B cell (primary cell): ENCODE measurements around the gene ZNF420. TPM values are rescaled to one million over a fixed set of nuclear protein-coding genes. Genes with fewer than 3 reads are reported as not detected.

Source experiments
- ATAC-seq: fragments of 200-7000 bp; cut with Tn5 transposase; one replicate; pipeline ENCODE4 v1.10.0; 2021; ENCODE audit warnings: low read depth, mild to moderate bottlenecking, moderate number of reproducible peaks, moderate library complexity
- CTCF ChIA-PET: fragments of 350-600 bp; sonication (Branson Sonifier 250); formaldehyde crosslinking; loops from one replicate; lab custom pipeline; 2021; ENCODE audit warnings: antibody characterized with exemption, inconsistent platforms; lab: Charles Lee
- POLR2A ChIA-PET: fragments of 350-600 bp; sonication (Branson Sonifier 250); formaldehyde crosslinking; loops from one replicate; lab custom pipeline; 2021; ENCODE audit warnings: antibody characterized with exemption; lab: Charles Lee
- DNase-seq: peaks from one replicate; pipeline ENCODE4 v3.0.0; 2013
- H2AFZ ChIP-seq: 2 replicates; pipeline ENCODE4 v1.6.1; 2012; ENCODE audit warnings: mild to moderate bottlenecking, low read depth, low read length; ENCODE audit not compliant: insufficient read depth, poor library complexity, severe bottlenecking
- H3K27ac ChIP-seq, 2 donors: 1 replicate in 1 of 2; 2 replicates in 1 of 2; pipeline ENCODE4 v1.5.1; 2012 to 2013; ENCODE audit warnings: low read length in 2 of 2, mild to moderate bottlenecking in 2 of 2, moderate library complexity in 1 of 2
- H3K27me3 ChIP-seq, 4 experiments: fragments of 200-600 bp in 1 of 4; sonication (generic) in 1 of 4; replicated peaks in 1 of 4; 1 replicate in 2 of 4; 2 replicates in 2 of 4; pipeline versions ENCODE4 v1.6.1 to v1.7.0; 2013 to 2016; ENCODE audit warnings: low read length in 3 of 4, mild to moderate bottlenecking in 2 of 4, mixed read lengths in 1 of 4, moderate library complexity in 1 of 4; ENCODE audit not compliant: insufficient read depth in 4 of 4, control insufficient read depth in 3 of 4; ENCODE audit errors: control extremely low read depth in 1 of 4
- H3K36me3 ChIP-seq, 2 experiments: replicated peaks in 1 of 2; 1 replicate in 1 of 2; 2 replicates in 1 of 2; pipeline versions ENCODE4 v1.6.1 to v1.7.1; 2013; ENCODE audit warnings: low read length in 1 of 2; ENCODE audit not compliant: insufficient read depth in 2 of 2, control insufficient read depth in 1 of 2; ENCODE audit errors: control extremely low read depth in 1 of 2, extremely low read depth in 1 of 2
- H3K4me1 ChIP-seq, 2 donors: fragments of 200-600 bp in 1 of 2; sonication (generic) in 1 of 2; 1 replicate in 1 of 2; 2 replicates in 1 of 2; pipeline versions ENCODE4 v1.5.1 to v1.6.1; 2013 to 2017; ENCODE audit warnings: low read length in 2 of 2; ENCODE audit not compliant: control insufficient read depth in 2 of 2, insufficient read depth in 2 of 2
- H3K4me2 ChIP-seq: replicated peaks from 2 replicates; pipeline ENCODE3; 2012; ENCODE audit warnings: mild to moderate bottlenecking, low read depth, low read length; ENCODE audit not compliant: poor library complexity, severe bottlenecking
- H3K4me3 ChIP-seq, 5 experiments: fragments of 200-600 bp in 1 of 5; sonication (generic) in 1 of 5; 1 replicate in 3 of 5; 2 replicates in 2 of 5; pipeline versions ENCODE4 v1.5.1 to v1.7.0; 2011 to 2016; ENCODE audit warnings: low read length in 4 of 5, mild to moderate bottlenecking in 4 of 5, low read depth in 2 of 5, control low read depth in 1 of 5, moderate library complexity in 1 of 5; ENCODE audit not compliant: insufficient read depth in 1 of 5; ENCODE audit errors: control extremely low read depth in 1 of 5, extremely low read depth in 1 of 5
- H3K79me2 ChIP-seq: fragments of 200-600 bp; sonication (generic); one replicate; pipeline ENCODE4 v1.6.0; 2016; ENCODE audit warnings: low read length; ENCODE audit not compliant: control insufficient read depth, insufficient read depth
- H3K9ac ChIP-seq: fragments of 200-600 bp; sonication (generic); 2 replicates; pipeline ENCODE4 v1.6.1; 2017; ENCODE audit warnings: mild to moderate bottlenecking, low read length, moderate library complexity
- H3K9me3 ChIP-seq, 3 donors: one replicate each; pipeline versions ENCODE4 v1.6.1 to v1.7.1; 2013; ENCODE audit warnings: low read length in 2 of 3; ENCODE audit not compliant: control insufficient read depth in 2 of 3, insufficient read depth in 1 of 3; ENCODE audit errors: control extremely low read depth in 1 of 3
- H4K20me1 ChIP-seq: 2 replicates; pipeline ENCODE4 v1.6.0; 2012; ENCODE audit warnings: mild to moderate bottlenecking, low read length; ENCODE audit not compliant: insufficient read depth, control insufficient read depth, poor library complexity, severe bottlenecking
- H3K27ac Mint-ChIP-seq: one replicate; pipeline ENCODE4 v1.8.0; 2021; ENCODE audit warnings: mixed read lengths
- H3K27me3 Mint-ChIP-seq: one replicate; pipeline ENCODE4 v1.8.0; 2021; ENCODE audit warnings: mixed read lengths
- H3K4me1 Mint-ChIP-seq: one replicate; pipeline ENCODE4 v1.8.0; 2021; ENCODE audit warnings: mixed read lengths
- H3K4me3 Mint-ChIP-seq: one replicate; pipeline ENCODE4 v1.8.0; 2021; ENCODE audit warnings: mixed read lengths
- H3K9me3 Mint-ChIP-seq: one replicate; pipeline ENCODE4 v1.8.0; 2022; ENCODE audit warnings: mixed read lengths; ENCODE audit not compliant: insufficient read depth
- CTCF ChIP-seq: fragments of 200-600 bp; IDR thresholded peaks from one replicate; pipeline ENCODE4 v1.8.0; 2022; ENCODE audit warnings: antibody characterized with exemption, mild to moderate bottlenecking
- EZH2 ChIP-seq: IDR thresholded peaks from 2 replicates; pipeline ENCODE4 v1.6.1; 2012; ENCODE audit warnings: borderline replicate concordance, low read depth, mild to moderate bottlenecking, moderate library complexity, low read length; ENCODE audit not compliant: insufficient read depth, poor library complexity, severe bottlenecking
- WGBS: methylation state at CpG from one replicate; pipeline ENCODE4 v1.1.5; 2013; ENCODE audit warnings: missing lambda C conversion rate; ENCODE audit not compliant: insufficient coverage; 5-methylcytosine and 5-hydroxymethylcytosine counted together
- intact Hi-C: fragments of 100-400 bp; cut with micrococcal nuclease; formaldehyde crosslinking; loops from one replicate; pipeline ENCODE4 v1.10.0; 2022
- polyA plus RNA-seq: library from polyadenylated mRNA; depleted of rRNA; stranded (reverse); fragments of >200 nt; gene quantifications from 2 replicates; pipeline ENCODE4 v1.2.3, GENCODE V29; 2012
- total RNA-seq, 2 donors: library from RNA; stranded (reverse); fragments of 120-200 nt in 1 of 2; gene quantifications; 1 replicate in 1 of 2; 2 replicates in 1 of 2; pipeline versions ENCODE4 v1.2.3 to v1.2.4, GENCODE V29; 2013 to 2022

The ZNF420 gene
- total and polyA plus RNA-seq, 2 donors (not counting 1 experiment from before 2014, with no cell fraction given) = 10.4 to 17.4 TPM

- Histone ChIP-seq H2AFZ (no peak overlapping the region), H3K4me3 (no peak overlapping the region), H3K9ac (no peak overlapping the region), H3K4me1 (no peaks in the 10 kb centered on the region), H3K79me2 (peaks cover 26% of the 10 kb centered on the region), H3K4me2 (no peak overlapping the region), H3K36me3 (peaks cover 22 to 24% of the 10 kb centered on the region in 2 experiments), H3K27me3 (no peaks in the 10 kb centered on the region), H3K27ac (no peak overlapping the region), H3K9me3 (peaks cover 12 to 57% (median 52%) of the 10 kb centered on the region in 3 donors), H4K20me1 (no peaks in the 10 kb centered on the region)
- no peak overlapping the region for H3K27ac Mint-ChIP-seq
- DNase-seq (no peak), ATAC-seq (no peak)
- TF ChIP-seq EZH2 = no peak
- CTCF ChIA-PET = no interaction called here
- WGBS = no CpG with 5 or more reads among the region's 1 CpG
- no peak overlapping the region for H3K4me3 Mint-ChIP-seq
- H3K4me1 Mint-ChIP-seq = no peaks in the 10 kb centered on the region
- intact Hi-C loops = no loop called here
- POLR2A ChIA-PET = no interaction called here
- peaks cover 21% of the 10 kb centered on the region for H3K9me3 Mint-ChIP-seq
- no peaks in the 10 kb centered on the region for H3K27me3 Mint-ChIP-seq
Measured at GRCh38 chr19:37160153-37160552, 81.9 kb downstream of the ZNF420 start.

GRCh38 chr19:37165635-37166034, 87.4 kb downstream of the ZNF420 start:
- Mint-ChIP-seq H3K9me3 (peaks cover 17% of the 10 kb centered on the region), H3K27me3 (no peaks in the 10 kb centered on the region), H3K4me1 (peaks cover 2% of the 10 kb centered on the region), H3K4me3 (no peak overlapping the region), H3K27ac (no peak overlapping the region)
- H3K9ac ChIP-seq = no peak overlapping the region
- no peak overlapping the region for H3K4me2 ChIP-seq
- H4K20me1 ChIP-seq = no peaks in the 10 kb centered on the region
- POLR2A ChIA-PET = no interaction called here
- TF ChIP-seq EZH2 (no peak), CTCF (no peak)
- no peak overlapping the region for H2AFZ ChIP-seq
- H3K4me3 ChIP-seq = no peak overlapping the region
- peaks cover 28 to 38% of the 10 kb centered on the region in 2 experiments for H3K36me3 ChIP-seq
- no peak for DNase-seq
- H3K9me3 ChIP-seq = peaks cover 11 to 55% (median 18%) of the 10 kb centered on the region in 3 donors
- CTCF ChIA-PET = no interaction called here
- no peaks in the 10 kb centered on the region for H3K4me1 ChIP-seq
- H3K79me2 ChIP-seq = peaks cover 20% of the 10 kb centered on the region
- H3K27ac ChIP-seq = no peak overlapping the region
- intact Hi-C loops = no loop called here
- no peak for ATAC-seq
- no CpG with 5 or more reads among the region's 1 CpG for WGBS
- H3K27me3 ChIP-seq = no peaks in the 10 kb centered on the region
